ENCODE data around the gene SASH1.

DNA sequence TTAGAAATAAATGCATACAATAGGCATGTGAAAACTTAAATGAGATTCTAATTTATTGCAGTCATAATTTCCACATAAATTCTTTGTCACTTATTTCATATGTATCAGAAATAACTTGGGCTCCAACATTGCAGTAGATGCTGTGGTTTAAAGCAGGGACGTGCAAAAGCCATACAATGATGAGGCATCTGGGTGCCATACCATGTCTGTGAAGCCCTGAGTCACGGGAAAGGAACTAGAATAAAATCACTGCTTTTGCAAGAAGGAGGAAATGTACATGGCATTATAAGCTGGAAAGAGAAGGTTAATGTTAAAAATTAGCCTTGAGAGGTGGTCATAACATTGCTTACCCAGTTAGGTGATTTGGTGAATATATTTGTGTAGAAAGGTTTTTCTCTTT, 180.4 kb downstream of the SASH1 start:
- no peak for TF ChIP-seq EZH2 (optimal IDR thresholded peaks at IDR 0.05; ENCODE audit: low read depth, low read length)
- TF ChIP-seq, protein P1, sequence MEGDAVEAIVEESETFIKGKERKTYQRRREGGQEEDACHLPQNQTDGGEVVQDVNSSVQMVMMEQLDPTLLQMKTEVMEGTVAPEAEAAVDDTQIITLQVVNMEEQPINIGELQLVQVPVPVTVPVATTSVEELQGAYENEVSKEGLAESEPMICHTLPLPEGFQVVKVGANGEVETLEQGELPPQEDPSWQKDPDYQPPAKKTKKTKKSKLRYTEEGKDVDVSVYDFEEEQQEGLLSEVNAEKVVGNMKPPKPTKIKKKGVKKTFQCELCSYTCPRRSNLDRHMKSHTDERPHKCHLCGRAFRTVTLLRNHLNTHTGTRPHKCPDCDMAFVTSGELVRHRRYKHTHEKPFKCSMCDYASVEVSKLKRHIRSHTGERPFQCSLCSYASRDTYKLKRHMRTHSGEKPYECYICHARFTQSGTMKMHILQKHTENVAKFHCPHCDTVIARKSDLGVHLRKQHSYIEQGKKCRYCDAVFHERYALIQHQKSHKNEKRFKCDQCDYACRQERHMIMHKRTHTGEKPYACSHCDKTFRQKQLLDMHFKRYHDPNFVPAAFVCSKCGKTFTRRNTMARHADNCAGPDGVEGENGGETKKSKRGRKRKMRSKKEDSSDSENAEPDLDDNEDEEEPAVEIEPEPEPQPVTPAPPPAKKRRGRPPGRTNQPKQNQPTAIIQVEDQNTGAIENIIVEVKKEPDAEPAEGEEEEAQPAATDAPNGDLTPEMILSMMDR (IDR thresholded peaks at IDR 0.05; ENCODE audit: low read length) = no peak
- TF ChIP-seq EZH2phosphoT487 (IDR thresholded peaks at IDR 0.05; ENCODE audit: low read length) = no peak
